ENCODE results near the gene TMEM208.

The TMEM208 gene

DNA sequence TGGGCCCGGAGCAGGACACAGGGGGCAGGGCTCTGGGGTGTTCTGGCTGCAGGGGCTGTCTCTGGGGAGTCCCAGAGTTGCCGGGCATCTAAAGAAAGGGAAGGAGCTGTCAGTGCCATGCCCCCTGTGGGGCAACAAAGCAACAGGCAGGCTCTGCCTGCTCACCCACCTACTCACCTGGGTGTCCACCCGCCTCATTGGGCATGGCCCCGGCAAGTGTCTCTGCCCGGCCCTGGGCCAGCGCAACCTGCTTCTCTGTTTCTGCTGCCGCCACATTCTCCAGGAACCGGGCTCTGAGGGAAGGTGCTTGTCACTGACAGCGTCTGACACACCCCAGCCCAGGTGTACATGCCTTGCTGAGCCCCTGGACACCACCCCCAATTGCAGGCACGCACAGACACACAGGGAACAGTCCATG lies 7.3 kb downstream of the TMEM208 start:
- in situ Hi-C loops (cut with MboI; ENCODE audit: low sequenced_read_pairs): no loop called here

GRCh38 chr16:67235816-67236562 lies 9.1 kb downstream of the TMEM208 start:
- in situ Hi-C loops (cut with MboI; ENCODE audit: low sequenced_read_pairs): no loop called here

DNA sequence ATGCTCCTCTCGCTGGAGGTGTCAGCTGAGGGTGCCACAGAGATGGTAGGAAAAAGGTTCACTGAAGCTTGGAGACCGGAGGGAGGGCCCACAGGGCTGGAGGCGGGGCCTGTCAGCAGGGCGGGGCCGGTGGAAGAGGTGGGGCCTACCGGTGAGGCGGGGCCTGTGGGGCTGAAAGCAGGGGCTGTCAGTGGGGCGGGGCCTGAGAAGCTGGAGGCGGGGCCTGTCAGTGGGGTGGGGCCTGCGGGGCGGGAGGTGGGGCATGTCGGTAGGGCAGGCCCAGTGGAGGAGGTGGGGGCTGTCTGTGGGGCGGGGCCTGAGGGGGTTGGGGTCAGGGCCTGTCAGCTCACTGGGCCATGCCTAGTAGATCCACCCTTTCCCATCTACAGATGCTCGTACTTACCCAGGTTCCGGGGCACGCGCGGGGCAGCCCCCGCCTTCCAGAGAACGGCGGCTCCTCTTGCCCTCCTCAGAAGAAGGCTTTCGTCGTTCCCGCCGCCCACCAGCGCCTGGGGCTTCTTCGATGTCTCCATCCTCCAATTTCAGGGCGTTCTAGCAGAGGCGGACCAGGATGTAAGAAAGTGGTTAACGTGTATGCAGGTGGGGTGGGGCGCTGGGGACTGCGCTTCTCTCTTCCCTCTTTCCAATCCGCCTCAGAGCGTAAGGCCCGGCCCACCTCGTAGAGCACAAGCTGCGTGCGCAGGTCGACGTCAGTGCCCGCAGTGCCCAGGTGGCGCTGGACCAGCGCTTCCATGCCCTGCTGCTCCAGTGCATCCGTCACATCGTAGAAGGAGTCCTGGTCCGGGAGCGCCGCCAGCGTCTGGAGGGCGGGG lies 9.8 kb downstream of the TMEM208 start:
- in situ Hi-C loops (cut with MboI; ENCODE audit: low sequenced_read_pairs): no loop called here

DNA sequence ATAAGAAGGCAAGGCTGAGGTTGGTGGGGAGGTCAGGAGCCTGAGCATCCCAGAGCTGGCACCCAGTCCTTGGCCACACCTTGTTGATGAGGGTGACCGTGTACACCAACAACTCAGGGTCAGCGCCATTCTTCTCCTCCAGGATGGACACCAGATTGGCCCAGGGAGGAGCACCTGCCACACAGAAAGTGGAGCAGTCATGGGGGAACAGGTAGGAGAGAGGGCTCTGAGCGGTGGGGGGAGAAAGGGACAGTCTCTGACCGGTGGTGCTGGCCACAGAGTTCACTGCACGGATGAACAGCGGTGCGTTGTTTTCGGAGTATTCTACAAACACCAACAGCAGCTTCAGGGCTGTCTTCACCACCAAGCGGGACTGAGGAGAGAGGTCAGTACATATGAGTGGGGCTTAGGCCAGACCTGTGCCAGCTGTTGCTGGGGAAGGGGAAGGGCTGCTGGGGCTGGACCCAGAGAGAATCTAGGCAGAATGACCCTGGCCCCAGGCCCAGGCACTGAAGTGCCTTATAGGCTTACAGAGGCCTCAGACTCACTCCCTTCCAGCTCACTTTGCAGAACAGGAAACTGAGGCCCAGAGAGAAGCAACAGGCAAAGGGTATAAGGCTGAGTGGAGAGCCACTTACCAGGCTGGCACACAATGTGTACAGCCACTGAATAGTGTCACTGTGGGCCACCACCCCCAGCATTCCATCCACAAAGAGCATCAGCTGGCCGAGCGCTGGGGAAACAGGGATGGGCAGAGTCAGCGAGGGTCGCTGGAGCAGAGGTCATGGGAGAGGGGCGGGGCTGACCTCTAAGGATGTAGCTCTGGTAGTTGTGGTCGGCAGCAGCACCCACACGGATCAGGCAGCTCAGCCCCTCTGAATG lies 10.7 kb downstream of the TMEM208 start:
- in situ Hi-C loops (cut with MboI; ENCODE audit: low sequenced_read_pairs): no loop called here

- in situ Hi-C loops (cut with MboI; ENCODE audit: low sequenced_read_pairs): no loop called here
Measured at GRCh38 chr16:67238278-67238575, 11.3 kb downstream of the TMEM208 start.

DNA sequence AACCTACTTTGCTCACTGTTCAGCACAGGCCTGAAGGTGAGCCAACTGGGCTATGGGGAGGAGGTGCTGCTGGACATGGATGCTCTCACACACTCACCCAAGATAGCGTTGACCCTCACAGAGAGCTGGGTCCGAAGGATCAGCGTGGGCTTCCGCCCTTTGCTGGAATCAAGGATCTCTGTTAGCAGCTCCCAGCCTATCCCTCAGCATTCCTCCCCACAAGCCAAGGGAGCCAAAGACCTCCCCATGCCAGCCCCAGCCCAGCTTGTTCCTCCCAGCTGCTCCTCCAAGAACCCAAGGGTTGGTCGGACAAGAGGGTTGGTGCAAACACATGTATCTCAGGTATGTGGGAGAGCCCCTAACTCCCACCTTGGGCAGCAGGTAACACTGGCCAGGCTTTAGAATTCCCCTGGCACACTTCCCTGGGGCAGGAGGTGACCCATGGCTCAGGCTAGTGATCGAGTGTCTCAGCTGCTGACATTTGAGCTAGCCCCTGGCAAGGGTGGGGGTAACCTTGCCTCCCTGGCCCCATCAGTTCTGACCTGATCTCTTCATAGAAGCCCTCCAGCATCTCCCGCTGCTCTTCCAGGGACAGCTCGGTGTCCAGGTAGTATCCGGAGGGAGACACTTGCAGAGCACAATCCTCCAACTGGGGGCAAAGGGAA lies 12.0 kb downstream of the TMEM208 start:
- in situ Hi-C loops (cut with MboI; ENCODE audit: low sequenced_read_pairs): no loop called here

DNA sequence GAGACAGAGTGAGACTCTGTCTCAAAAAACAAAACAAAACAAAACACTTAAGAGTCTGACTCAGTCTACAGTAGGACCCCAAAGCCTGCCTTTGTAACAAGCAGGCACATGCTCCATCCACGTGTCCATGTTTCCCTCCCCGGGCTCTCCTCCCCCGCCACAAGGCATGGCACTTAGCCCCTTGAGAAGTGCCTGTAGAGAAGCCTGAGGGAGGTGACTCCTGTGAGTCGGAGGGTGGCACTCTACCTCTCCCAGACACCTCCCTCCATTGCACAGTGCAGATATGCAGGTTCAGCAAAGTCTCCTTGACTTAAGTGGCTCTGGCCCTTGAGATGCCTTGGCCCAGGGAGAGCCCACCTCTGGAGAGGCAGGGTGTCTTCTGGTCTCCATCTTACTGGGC lies 13.6 kb downstream of the TMEM208 start:
- in situ Hi-C loops (cut with MboI; ENCODE audit: low sequenced_read_pairs): no loop called here

- in situ Hi-C loops (cut with MboI; ENCODE audit: low sequenced_read_pairs): no loop called here
Measured at GRCh38 chr16:67241008-67241900, 14.3 kb downstream of the TMEM208 start.

GRCh38 chr16:67242138-67242730 lies 15.3 kb downstream of the TMEM208 start:
- in situ Hi-C loops (cut with MboI; ENCODE audit: low sequenced_read_pairs): no loop called here

GRCh38 chr16:67243481-67243880 lies 16.6 kb downstream of the TMEM208 start:
- in situ Hi-C loops (cut with MboI; ENCODE audit: low sequenced_read_pairs): no loop called here

GRCh38 chr16:67244387-67245185 lies 17.7 kb downstream of the TMEM208 start:
- in situ Hi-C loops (cut with MboI; ENCODE audit: low sequenced_read_pairs): no loop called here

- in situ Hi-C loops (cut with MboI; ENCODE audit: low sequenced_read_pairs): no loop called here
Measured at GRCh38 chr16:67245186-67245585, 18.3 kb downstream of the TMEM208 start.

GRCh38 chr16:67245674-67246080 lies 18.7 kb downstream of the TMEM208 start:
- in situ Hi-C loops (cut with MboI; ENCODE audit: low sequenced_read_pairs): no loop called here

DNA sequence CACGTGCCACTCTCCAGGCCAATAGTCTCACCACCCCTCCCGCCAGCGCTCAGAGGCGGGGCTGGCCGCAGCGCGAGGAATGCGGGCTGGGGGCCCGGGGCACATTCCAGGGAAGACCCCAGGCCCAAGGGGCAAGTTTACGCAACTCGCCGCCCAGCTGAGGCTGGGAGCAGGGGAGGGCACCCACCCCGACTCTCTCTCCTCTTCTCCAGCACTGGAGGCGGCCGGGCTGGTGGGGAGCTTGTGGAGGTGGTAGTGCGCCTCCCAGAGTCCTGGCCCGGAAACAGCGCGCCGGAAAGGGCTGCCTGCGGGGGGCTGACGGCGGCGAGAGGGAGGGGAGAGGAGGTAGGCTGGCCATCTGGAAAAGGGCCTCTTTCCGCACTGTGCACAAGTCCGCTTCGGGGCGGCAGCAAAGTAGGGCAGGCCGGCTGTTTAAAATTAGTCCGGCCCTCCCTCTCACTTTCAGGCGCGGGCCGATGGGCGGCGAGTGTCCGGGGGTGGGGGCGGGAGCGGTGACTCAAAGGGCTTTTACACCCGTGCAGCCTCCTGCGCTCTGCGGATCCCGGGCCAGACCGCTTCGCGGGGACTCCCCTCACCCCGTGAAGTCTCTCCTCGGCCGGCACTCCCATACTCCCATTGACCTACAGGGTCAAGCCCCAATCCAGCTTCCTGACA lies 19.3 kb downstream of the TMEM208 start:
- in situ Hi-C loops (cut with MboI; ENCODE audit: low sequenced_read_pairs): no loop called here

DNA sequence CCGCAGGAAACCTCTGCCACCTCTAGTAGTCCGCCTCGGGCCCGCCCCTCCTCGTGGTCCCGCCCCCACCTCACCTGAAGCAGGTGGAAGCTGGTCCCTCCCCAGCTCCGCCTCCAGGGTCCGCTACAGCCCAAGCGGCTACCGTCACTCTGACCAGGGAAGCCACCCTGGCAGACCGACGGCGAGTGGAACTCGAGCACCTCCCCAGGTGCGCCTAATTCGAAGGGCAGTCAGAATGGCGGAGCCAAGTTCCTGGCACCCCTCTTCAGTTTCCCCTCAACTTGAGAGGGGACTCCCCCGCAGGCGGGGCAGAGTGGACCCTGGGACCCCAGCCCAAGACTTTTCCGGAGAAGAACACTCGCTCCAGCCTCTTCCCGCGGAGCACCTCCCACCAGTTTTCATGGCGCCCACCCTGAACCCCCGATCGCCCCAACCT lies 19.8 kb downstream of the TMEM208 start:
- in situ Hi-C loops (cut with MboI; ENCODE audit: low sequenced_read_pairs): no loop called here

- in situ Hi-C loops (cut with MboI; ENCODE audit: low sequenced_read_pairs): no loop called here
Measured at GRCh38 chr16:67247192-67248072, 20.5 kb downstream of the TMEM208 start, which contains the start of gene FHOD1. FHOD1 (minus strand) TSS chr16:67247481; CDS start chr16:67247410, 71 bp downstream.

DNA sequence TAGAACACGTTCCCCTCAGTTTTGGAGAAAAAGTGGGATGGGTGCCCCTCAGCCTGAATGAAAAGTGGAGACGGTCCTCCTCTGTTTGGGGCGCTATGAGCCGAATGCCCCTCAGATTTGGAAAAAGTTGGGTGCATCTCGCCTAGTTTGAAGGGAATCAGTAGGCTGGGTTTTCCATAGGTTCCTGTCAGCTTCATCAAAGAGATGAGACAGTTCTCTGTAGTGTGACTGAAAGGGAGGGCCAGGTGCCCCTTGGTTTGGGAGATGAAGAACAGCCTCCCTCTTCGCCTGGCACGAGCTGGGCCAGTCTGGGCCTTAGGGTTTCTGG lies 21.1 kb downstream of the TMEM208 start:
- in situ Hi-C loops (cut with MboI; ENCODE audit: low sequenced_read_pairs): no loop called here

Data from hTERT RPE-1 (cell line).